DMS114 treated with DMSO at 0.1 percent for 48 hours (cell line): ENCODE data around the gene FBXO31.

Source experiments
- DNase-seq: peaks from one replicate; lab custom pipeline; 2025; ENCODE audit not compliant: unreplicated experiment; lab: John Stamatoyannopoulos, UW

FBXO31 gene, protein sequence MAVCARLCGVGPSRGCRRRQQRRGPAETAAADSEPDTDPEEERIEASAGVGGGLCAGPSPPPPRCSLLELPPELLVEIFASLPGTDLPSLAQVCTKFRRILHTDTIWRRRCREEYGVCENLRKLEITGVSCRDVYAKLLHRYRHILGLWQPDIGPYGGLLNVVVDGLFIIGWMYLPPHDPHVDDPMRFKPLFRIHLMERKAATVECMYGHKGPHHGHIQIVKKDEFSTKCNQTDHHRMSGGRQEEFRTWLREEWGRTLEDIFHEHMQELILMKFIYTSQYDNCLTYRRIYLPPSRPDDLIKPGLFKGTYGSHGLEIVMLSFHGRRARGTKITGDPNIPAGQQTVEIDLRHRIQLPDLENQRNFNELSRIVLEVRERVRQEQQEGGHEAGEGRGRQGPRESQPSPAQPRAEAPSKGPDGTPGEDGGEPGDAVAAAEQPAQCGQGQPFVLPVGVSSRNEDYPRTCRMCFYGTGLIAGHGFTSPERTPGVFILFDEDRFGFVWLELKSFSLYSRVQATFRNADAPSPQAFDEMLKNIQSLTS

DNA sequence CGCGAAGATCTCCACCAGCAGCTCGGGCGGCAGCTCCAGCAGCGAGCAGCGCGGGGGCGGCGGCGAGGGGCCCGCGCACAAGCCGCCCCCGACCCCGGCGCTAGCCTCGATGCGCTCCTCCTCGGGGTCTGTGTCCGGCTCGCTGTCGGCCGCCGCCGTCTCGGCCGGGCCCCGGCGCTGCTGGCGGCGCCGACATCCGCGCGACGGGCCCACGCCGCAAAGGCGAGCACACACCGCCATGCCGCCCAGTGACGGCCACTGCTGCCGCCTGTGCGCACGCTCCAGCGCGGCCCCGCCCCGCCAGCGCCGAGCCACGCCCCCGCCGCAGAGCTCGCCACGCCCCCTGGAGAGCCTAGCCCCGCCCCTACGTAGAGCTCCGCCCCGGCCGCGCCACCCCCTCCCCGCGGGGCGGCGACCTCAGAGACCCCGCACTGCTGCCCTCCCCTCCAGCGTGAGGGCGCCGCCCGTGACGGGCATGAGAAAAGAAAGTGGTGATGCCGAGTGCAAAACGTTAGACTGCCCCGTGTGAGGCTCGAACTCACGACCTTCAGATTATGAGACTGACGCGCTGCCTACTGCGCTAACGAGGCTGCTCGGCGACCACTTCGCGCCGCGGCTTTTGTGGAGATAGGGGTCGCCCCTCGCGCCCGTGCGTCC is at the start of gene FBXO31:
TSS of gene FBXO31 (minus strand) at position 272 of the 657 bp plus-strand sequence. CDS start at position 240, 32 bp downstream.
- peak; percentile 85 for DNase-seq

DNA sequence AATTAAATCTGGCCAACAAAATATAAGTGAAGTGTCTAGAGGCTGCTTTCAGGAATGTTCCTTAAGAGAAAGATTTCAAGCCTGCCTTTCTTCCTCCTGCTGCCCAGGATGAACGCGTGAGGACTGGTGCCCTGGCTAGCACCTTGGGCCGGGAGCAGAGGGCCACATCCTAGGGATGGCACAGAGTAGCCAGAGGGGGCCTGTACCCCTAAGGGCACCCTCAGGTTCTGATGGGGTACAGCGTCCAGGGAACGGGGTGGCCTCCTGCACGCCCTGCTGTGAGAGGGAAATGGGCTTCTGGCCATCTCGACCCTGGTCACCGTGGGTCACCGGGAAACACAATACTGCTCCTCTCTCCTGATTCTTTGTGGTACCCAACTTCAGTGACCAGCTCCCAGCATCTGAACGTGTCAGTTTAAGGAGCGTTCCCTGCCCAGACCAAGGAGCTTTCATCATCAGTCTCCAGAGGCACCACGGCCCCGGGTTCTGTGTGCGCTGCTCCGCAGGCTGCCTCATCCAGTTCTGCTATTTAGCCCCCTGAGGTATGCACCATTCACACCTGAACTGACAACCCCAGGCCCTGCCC is 48.8 kb upstream of the FBXO31 start:
- DNase-seq = no peak

DNA sequence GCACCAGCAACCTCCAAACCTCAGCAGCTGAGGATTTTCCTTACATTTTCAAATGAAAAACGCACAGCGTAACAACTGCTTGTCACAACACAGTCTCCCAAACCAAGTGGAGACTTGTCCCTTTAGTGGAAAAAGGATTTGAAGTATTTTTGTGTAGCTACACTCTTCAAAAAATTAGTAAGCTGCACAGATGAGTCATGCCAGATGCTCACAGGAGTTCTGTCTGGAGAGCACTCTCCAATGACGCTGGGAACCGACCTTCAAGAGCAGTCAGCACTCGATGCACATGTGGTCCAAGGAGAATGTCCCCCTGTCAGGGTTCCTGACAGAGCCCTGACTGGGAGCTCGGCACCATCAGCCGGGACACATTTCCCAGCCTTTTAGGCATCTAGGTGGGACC is 48.4 kb upstream of the FBXO31 start:
- no peak for DNase-seq

DNA sequence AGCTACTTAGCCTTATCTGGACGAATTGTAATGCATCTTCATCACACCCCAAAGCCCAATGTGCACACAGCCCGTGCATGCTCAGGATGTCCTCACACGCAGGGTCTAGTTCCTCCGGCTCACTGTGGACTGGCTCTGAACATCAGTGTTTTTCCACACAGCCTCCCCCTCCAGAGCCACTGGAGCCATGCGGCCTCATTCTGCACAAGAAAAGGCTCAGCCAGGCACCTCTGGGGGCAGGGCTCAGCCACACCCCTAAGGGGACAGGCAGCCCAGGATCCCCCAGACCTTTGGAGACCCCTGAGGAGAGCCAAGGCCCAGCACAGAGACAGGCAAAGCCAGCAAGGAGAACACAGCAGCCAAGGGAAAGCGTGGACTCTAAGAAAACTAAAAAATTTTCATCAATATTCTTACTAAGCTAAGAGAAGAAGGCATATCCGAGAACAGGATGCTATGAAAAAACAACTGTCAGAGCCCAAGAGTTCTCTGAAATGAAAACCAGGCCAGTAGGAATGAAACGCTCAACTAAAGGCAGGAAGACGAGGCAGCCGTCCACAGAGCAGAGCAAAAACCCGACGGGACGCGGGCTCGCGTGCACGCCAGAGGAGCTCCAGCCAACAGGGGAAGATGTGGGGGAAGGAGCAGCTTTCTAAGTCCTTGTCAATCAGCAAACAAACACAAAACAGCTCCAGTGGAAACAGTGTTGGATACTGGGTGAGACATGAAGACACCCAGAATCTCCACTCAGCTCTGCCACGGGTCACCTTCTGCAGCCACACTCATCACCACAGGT is 43.0 kb upstream of the FBXO31 start:
- no peak for DNase-seq

DNA sequence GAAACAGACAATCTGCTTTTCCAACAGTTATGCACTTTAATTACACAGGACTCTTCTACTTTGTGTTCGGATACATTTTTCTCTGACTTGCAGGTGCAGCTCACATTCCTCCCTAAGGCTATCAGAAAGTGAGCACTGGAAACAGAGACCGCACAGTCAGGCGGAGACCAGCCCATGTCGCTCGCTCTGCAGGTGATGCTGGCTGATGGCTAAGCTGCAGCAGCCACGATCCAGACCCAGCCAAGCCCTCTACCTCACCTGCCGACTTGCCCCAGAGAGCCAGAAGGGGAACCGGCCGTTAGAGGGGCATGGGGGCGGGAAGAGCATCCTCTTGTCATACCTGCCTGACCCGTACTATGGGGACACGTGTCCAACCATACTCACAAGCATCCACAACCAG is 42.4 kb upstream of the FBXO31 start:
- no peak for DNase-seq

DNA sequence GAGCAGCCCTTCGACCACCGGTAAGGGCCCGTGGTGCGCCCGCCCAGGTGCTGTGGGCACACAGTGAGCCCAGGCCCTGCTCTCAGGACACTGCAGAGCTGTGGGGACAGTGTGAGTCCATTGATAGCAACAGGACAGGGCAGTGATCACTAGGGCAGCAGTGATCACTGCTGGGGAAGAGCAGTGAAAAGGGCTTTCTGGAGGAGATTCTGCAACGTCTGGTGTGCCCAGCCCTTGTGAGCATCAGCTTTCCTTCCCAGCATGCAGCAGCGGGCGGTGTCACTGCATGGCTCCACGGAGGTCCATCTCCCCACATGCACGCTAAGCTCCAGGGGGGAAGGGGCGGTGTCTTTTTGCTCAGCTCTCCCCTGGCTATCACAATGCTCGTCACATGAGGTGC is 40.7 kb upstream of the FBXO31 start:
- DNase-seq = no peak

DNA sequence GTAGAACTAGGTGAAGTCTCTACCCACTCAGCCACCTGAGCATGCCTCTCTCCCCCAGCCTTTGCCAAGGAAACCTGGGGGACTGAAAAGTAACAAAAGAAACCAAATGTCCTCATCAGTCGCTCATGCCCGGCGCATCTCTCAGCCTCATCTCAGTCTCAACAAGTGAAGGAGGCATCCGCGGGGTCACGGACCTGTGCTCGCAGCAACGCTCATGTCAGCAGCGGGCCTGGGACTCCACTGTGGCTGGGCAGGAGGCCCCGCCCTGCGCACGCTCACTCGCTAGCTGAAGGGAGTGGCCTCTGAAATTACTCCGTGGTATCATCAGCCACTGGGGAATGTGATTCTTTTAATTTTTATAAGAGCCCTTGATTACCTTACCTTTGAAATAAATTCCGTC is 39.9 kb upstream of the FBXO31 start:
- no peak for DNase-seq

DNA sequence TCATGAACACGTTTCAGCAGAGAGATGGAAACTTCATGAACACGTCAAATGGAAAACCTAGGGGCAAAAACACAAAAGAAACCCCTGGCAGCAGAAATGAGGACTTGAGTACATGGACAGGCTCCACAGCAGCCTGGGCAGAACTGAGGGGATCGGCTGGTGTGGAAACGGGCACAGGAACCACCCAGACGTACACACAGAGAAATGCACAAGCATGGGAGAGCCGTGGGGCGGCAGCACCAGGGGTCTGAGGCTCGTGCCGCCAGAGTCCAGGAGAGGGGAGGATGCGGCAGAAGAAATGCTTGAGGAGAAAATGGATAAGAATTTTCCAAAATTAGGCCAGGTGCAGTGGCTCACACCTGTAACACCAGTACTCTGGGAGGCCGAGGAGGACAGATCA is 38.5 kb upstream of the FBXO31 start:
- no peak for DNase-seq

DNA sequence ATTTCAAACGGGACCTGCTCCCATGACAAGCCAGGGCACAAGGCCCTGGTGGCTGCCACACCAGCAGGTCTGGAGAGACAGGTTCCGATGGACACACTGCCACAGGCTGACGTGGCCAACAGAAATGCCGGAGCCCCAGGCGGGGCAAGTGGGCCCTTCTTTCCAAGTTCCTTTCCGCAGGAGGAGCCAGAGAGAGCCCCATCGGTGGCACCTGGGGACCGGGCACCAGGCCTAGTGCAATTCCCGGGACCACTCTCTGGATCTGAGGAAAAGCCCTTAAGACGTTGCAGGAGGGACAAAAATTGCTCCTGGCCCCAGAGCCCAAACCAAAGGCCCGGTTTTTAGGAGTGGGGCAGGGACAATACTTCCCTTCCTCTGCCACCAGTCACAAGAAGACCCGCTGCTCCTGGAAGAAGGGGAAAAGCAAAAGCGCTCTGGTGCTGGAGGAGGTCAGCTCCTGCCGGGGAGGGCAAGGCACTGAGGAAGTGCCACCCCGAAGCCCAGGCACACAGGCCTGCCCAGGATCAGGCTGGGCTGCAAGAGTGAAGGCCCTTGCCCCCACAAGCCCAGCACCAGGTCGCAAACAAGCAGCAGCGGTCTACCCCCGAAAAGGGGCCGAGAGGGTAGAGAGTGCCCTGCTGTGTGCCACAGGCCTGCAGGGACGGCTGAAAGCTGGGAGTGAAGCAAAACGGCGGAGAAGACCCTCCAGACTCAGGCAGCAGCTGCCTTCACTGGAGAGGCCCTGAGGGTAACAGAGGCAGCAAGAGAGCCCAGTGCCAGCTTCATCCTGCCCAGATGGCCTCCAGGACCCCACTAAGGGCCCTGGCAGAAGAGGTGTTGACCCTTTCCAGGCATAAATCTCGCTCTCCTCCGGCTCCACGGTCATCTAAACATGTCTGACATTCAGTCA is 37.7 kb upstream of the FBXO31 start:
- DNase-seq = no peak

DNA sequence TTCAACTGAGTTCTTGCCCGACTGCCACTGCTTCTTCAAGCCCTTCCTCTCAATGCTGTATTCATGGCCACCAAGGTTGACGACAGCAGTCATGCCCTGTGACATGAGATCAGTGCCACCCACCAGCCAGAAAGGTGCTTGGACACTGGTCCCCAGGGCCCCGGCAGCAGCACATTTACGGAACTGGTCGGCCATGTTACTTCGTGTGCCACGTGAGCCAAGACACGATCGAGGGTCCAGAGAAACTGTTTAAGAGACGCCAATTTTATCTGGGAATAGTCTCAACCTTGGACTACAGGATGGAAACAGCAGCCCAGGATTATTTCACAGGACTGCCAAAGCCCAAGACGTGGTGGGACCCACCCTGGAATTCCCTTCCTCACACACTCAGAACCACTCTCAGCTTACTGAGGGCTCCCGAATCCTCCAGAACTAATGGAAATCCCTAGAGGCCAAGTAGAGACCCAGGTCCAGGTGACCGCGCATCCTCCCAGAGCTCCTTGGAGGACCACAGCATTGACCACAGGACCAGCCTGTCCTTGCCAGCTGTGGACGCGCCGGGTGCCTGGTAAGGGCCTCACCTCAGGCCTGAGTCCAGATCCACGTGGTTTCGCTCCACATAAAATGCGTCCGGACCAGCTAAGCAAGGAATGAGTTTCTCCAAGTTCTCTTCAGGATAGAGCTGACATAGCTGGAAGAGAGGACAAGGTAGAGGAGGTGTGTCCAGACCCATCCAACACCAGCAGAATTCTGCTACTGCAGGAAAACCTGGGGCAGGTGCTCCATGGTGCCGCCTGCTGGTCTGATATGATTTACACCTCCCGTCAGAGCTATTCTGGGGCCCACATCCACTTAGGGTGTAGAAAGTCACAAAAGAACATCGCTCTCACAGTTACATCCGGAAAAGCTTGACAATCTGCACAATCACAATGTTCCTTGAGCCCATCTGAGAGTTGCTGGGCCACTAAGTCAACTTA is 36.7 kb upstream of the FBXO31 start:
- DNase-seq = no peak

DNA sequence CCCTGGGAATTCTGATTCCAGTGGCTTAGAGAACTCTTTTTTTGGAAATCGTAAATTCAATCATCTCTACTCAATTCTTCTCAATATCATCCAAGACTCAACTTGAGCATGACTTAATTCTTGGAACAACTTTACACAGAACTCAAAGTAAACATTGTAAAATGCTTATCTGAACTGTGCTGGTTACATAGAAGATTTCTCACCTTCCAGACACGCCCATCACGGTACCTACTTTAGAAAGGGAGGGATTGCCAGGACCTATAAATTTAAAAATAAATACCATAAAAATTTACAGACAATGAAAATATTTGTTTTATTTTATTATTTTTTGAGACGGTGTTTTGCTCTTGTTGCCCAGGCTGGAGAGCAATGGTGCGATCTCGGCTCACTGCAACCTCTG is 35.1 kb upstream of the FBXO31 start:
- DNase-seq = no peak

DNA sequence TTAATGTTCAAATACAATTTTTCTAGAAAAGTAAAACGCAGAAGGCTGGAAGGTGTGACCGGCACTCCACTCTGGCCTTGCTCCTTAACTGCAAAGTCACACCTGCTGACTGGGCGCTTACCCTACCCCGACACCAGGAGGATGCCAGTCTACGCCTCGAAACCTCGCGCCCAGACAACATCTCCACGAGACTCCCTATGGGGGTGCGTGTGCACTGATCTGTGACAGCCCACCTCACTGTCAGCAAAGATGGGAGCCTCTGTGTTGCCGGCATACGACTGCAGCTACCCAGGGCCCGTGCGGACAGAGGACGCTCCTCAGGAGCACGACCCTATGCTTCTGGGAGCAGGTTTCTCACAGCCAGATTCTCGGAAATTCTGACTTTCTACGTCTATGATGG is 34.6 kb upstream of the FBXO31 start:
- no peak for DNase-seq

DNA sequence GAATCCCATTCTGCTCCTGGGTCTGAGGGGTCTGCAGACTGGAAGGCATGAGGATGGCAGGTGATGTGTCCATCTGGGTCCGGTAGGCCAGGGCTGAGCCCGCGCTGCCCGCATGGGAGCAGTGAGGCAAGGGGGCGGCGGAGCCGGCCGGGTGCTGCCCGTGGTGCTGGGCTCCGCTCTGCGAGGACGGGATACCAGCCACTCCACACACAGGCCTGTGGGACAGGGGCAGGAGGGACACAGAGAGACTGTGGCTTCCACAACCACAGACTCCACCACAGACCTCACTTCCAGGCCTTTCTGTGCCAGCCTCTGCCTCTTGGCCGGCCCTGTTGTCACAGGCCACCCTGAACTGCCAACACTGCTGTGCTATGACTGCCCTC is 33.9 kb upstream of the FBXO31 start:
- no peak for DNase-seq

DNA sequence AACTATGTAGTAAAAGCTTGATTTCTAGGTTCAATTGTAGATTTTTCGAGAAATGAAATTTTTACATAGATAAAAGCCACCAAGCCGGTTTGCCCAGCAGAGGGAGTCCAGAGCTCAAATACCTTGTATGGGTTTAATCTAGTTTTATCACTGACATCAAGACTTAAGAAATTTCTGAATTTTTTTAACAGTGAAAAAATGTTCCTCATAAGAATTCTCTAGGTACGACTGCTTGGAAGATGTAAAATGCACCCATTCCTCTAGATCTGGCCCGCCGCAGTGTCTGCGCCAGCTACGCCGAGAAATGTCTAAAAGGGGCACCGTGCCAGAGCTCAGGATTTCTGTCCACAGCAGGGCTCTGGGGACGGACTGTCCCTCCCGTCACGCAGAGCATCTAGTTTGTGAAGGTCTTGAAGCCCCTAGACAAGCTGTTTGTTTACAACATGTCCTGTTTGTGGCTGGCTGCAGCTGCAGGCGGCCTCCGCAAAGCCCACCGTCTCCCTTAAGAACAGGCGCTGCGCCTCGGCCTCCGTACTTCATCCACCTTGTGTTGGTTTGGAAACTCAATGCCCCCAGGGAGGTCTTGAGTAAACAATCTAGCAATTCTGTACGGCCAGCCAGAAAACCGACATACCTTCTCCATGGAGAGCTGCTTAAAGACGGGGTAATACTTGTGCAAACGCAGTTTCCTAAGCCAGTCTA is 33.4 kb upstream of the FBXO31 start:
- peak; percentile 25 for DNase-seq

DNA sequence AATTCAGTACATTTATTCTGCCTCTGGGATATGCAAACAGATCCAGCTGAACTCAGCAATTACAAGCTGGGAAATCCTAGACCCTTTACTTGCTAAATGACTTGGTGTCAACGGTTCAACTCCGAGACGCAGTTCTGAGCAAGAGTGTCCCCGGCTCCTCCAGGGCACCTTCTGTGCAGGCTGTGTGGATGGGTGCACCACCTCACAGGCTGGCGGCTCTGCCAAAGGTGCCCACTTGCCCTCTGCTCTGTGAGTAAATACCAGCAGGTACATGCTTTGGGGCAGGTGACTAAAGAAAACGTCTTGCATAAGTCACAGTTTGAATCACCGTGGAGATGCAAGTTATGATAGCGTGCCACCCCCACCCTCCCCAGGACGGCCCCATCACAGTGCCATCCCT is 31.9 kb upstream of the FBXO31 start:
- no peak for DNase-seq

DNA sequence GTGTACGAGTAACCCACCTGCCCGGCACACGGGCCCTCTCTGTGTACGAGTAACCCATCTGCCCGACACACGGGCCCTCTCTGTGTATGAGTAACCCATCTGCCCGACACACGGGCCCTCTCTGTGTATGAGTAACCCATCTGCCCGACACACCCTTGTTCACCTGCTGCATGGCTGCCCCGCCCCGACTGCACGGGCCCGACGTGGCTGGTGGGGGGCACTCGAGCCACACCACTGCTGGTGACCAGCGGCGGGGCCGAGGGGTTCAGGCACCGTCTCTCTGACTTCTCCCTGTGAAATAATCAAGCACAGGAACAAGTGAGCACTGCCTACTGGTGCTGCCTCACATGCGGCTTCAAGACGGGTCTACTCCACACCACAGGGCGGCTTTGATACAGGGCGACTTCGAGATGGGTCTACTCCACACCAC is 30.7 kb upstream of the FBXO31 start:
- no peak for DNase-seq

DNA sequence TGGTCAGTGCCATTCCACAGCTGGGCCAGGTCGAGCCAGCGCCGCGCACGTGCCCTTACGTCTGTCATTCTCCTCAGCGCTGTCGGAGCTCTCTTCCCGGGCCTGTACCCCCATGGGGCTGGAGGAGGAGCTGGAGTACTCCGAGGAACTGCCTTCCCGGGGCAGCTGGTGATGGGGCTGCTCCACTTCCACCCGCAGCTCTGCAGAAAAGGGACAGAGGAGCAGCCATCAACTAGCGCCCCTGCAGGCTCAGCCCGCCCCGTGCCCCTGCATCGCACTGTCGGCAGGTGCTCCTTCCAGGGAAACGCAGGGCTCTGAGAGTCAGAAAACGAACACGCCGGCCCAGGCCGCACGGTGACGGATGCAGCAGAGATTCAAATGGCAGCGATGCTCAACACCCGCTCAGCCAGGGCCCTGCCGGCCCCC is 29.4 kb upstream of the FBXO31 start:
- DNase-seq = no peak

DNA sequence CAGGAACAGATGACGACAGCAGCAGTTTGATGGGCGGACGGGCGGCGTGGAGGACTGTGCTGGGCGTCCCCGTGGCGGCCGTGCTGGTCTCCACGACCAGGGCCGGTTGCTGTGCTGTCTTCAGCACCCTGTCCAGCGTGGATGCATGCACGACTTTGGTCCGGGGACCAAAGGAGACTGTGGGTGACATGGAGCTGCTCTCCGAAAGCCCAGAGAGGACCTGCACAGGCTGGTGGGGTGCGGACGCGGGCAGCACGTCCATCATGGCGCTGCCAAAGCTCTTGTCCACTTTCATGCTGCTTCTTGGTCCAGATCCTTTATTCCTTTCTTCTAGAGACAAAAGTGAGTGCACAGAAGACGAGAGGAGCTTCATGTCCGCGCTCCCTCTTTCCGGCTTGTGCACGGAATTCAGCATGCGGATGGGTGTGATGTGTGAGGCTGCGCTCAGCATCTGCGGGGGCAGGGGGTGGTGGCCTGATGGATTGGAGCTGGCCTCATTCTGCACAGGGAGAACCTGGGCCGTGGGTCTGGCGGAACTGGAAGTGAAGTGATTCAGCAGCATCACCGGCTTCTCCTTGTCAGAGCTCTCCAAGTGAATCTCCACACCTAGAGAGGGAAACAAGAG is 28.9 kb upstream of the FBXO31 start:
- no peak for DNase-seq
